ENCODE measurements around the gene SLIT1. TPM values are rescaled to one million over a fixed set of nuclear protein-coding genes. Genes with fewer than 3 reads are reported as not detected.
A peak's percentile ranks its signal among the peaks of the same experiment; 100 is the strongest.

The SLIT1 gene
- polyA plus RNA-seq, 10 donors, result 0.39 to 1.9 (median 0.84) TPM

GRCh38 chr10:97203220-97203619, 17.5 kb upstream of the SLIT1 start:
- no peak for DNase-seq

GRCh38 chr10:97200616-97201015, 14.9 kb upstream of the SLIT1 start:
- no peak for DNase-seq

DNA sequence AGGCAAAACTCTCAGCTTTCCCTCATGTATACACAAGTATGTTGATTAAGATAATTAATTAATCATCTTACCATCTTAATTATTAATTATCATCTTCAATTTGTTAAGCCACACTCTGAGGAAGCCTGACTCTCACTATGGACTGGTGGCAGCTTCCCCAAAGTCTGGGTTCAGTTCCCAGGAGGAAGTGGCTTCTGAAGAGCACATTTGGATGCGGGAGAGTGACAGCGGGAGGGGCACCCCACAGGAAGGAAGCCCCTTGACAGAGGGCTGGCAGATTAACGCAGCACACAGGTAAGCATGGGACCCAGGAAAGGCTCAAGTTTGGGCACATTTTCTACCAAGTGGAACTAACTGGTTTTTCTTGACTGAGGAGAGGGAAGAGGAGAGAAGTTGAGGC, 13.4 kb upstream of the SLIT1 start:
- DNase-seq, result no peak

DNA sequence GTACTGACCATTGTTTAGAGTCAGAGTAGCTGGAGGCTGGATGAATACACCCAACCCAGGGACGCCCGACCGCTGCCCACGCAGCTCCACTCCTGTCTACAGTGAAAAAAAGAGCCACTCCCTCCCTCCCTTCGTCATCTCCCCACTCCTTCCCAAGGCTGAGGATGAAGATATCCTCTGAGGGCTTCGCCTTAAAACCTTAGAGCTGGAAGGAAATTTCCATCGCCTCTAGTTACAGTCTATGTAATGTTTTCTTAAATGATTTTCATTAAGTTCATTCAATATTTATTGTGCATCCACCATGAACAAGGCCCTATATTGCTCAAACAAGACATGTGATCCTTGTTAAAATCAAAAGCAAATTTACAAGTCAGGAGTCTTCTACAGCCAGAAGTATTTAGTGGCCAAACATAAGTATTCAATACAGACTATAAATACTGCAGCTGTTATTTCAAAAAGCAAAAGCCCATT, 11.3 kb upstream of the SLIT1 start:
- no peak for DNase-seq

- peak; percentile 39 to 75 (median 53) for DNase-seq
Observed at GRCh38 chr10:97196223-97197029, 10.7 kb upstream of the SLIT1 start.

- no peak for DNase-seq
Observed at GRCh38 chr10:97195706-97196222, 10.0 kb upstream of the SLIT1 start.

DNA sequence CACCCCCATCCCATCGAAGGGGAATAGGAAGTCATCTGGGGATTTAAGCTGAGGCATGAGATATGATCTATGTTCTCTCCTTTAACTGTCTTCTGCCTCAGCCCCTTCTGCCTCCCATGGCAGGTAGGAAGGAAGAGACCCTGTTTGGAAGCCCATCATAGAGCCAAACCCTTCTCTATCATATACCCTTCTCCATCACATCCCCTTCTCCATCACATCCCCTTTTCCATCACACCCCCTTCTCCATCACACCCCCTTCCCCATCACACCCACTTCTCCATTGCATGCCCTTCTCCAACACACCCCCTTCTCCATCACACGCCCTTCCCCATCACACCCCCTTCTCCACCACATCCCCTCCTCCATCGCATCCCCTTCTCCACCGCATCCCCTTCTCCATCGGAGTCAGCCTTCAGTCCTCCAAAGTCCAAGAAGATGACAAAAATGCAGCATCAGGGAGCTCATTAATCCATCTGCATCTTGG, 7.2 kb upstream of the SLIT1 start:
- DNase-seq, result no peak

- DNase-seq, result no peak
Observed at GRCh38 chr10:97190450-97190849, 4.7 kb upstream of the SLIT1 start.

GRCh38 chr10:97188261-97188711, 2.5 kb upstream of the SLIT1 start:
- DNase-seq, result peak in 1 of 3 donors; percentile 26

- DNase-seq, result no peak
Observed at GRCh38 chr10:97186911-97187310, 1.2 kb upstream of the SLIT1 start.

- no peak for DNase-seq
Observed at GRCh38 chr10:97184971-97185325, 811 bp downstream of the SLIT1 start.

GRCh38 chr10:97183314-97183713, 2.4 kb downstream of the SLIT1 start:
- DNase-seq, result no peak

- DNase-seq, result no peak
Observed at GRCh38 chr10:97182288-97182990, 3.3 kb downstream of the SLIT1 start.

GRCh38 chr10:97180986-97181385, 4.8 kb downstream of the SLIT1 start:
- no peak for DNase-seq

- DNase-seq, result no peak
Observed at GRCh38 chr10:97180363-97180755, 5.4 kb downstream of the SLIT1 start.

DNA sequence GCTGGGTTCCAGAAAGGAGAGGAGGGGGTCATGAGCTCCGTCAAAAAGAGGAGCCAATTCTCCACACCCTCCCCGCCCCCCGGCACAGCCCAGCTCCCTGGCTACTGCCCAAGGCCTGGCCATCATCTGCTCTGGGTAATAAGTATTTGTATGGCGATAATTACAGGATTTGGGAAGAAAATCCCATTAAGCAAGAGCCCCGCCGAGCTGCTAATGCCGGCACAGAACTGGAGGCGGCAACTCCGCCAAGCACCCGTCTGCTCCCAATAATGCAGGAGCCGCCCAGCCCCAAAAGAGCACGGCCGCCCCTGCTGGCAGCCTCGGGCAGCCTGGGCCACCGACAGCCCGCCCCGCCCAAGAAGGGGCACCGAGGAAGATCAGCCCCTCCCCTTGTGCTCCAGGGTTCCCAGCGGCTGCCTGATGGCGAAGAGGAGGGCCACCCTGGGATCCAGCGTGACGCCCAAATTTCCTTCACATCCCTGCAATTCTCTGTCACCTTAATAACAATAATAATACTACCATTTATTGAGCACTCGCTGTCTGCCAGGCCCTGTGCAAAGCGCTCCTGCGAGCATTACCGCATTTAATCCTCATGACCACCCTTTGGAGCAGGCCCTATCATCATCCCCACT, 5.9 kb downstream of the SLIT1 start:
- DNase-seq, result peak in 1 of 3 donors; percentile 43

DNA sequence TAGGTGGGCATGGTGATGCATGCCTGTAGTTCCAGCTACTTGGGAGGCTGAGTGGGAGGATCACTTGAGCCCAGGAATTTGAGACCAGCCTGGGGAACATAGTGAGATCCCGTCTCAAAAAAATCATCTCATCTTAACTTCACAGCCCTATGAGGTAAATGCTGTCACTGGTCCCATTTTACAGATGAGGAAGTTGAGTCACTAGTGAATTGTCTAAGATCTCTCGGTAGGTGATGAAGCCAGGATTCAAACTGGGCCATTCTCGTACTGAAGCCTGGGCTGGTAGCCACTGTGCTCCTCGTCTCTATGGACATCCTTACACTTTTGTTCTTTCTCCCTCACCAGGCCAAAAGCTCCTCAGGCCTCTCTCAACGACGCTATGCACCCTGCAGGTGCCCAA, 6.4 kb downstream of the SLIT1 start:
- no peak for DNase-seq

DNA sequence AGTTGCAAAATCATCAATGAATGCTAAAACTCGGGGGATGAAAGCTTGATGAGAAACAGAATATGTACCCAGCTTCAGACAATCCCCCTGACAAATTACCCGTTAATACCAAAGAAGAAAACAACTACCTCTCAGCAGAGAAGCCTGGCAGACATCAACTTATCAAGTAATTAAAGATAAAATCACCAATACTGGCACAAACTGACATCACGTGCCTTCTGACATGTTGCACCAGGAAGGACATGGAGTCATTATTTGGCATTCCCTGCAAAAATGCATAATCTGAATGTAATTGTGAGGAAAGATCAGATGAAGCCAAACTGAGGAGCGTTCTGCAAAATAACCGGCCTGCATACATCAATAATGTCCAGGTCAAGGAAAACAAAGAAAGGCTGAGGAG, 7.7 kb downstream of the SLIT1 start:
- DNase-seq, result no peak

DNA sequence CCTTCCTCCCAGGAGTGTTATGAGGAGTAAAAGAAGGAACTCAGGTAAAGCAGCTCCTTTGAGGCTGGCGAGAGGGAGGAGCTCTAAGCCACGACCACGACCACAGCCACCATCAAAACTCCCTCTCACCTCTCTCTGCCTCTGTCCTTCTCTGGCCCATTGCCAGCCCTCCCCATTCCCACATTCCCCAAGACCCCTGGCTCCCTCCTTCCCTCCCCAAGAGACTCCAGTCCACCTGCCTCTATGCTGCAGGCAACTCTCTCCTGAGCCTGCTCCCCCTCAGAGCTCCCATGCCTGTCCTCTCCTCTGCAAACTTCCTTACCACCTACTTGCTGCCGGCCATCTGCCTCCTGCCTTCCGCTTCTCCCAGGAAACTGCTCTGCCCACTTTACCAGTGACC, 9.5 kb downstream of the SLIT1 start:
- no peak for DNase-seq

GRCh38 chr10:97175586-97175985, 10.2 kb downstream of the SLIT1 start:
- DNase-seq, result no peak

- DNase-seq, result no peak
Observed at GRCh38 chr10:97174941-97175340, 10.8 kb downstream of the SLIT1 start.

GRCh38 chr10:97174276-97174775, 11.4 kb downstream of the SLIT1 start:
- no peak for DNase-seq

Measured in muscle of back (tissue), 11 donors.